ENCODE results near the gene KCNA4.

DNA sequence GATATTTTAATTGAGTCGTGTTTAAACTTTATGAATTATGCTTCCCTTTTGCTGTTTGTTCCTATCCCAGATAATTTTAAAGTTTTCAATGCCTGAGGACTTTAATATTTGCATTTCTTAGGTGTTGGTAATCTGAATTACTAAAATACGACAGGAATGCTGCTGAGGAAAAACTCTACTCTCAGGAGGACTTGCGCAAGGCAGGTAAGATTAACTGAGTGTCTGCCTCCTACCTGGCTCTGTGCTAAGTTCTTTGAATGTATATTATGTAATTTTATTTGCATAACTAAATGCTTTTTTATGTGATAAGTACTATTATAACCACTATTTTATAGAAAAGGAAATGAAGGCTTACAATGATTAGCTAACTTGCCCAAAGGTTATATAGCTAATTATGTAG, 2.7 kb upstream of the KCNA4 start:
- TF ChIP-seq YY1 (IDR thresholded peaks at IDR 0.05; ENCODE audit: low read depth), result no peak
- TF ChIP-seq RAD21 (IDR thresholded peaks at IDR 0.05; ENCODE audit: low read depth), result no peak
- TF ChIP-seq TAF1 (IDR thresholded peaks at IDR 0.05; ENCODE audit: low read depth), result no peak
- TF ChIP-seq CEBPB (IDR thresholded peaks at IDR 0.05), result no peak
- TF ChIP-seq TCF12 (IDR thresholded peaks at IDR 0.05; ENCODE audit: low read depth), result no peak
- no peak for TF ChIP-seq CREB1 (IDR thresholded peaks at IDR 0.05; ENCODE audit: low read depth)
- TF ChIP-seq USF1 (IDR thresholded peaks at IDR 0.05), result no peak
- TF ChIP-seq MAX (IDR thresholded peaks at IDR 0.05), result no peak
- no peak for TF ChIP-seq EP300 (IDR thresholded peaks at IDR 0.05; ENCODE audit: borderline replicate concordance)
- TF ChIP-seq REST (IDR thresholded peaks at IDR 0.05; ENCODE audit: low read depth), result no peak

Data from Ishikawa (cell line).